Measurements from ENCODE around the gene TMEM150B.

The TMEM150B gene

GRCh38 chr19:55346725-55347441 lies 21.7 kb upstream of the TMEM150B start:
- Histone ChIP-seq H2BK120ac (ENCODE audit: low read depth, low read length) (no peak overlapping the region), H4K91ac (ENCODE audit: low read depth, low read length, poor library complexity) (no peak overlapping the region), H3K4me1 (ENCODE audit: control insufficient read depth in 2 of 2, insufficient read depth in 1 of 2, low read depth in 1 of 2, low read length in 2 of 2) (peaks cover 19 to 21% of the 10 kb centered on the region in 2 donors), H3K9ac (ENCODE audit: low read depth, low read length, poor library complexity) (peak overlapping the region; percentile 44), H3K79me1 (ENCODE audit: low read depth, low read length) (peaks cover 11% of the 10 kb centered on the region), H3K27ac (replicated peaks; ENCODE audit: low read length) (no peak overlapping the region), H3K4me3 (ENCODE audit: low read length in 2 of 2) (no peak overlapping the region), H3K18ac (ENCODE audit: low read length) (no peak overlapping the region), H2BK12ac (ENCODE audit: low read length) (no peak overlapping the region), H3K27me3 (ENCODE audit: control insufficient read depth in 3 of 3, insufficient read depth in 3 of 3, low read depth in 1 of 3, low read length in 3 of 3) (peaks cover 0 to 9% (median 5%) of the 10 kb centered on the region in 3 experiments), H3K36me3 (replicated peaks in 1 of 2; ENCODE audit: control insufficient read depth in 2 of 2, insufficient read depth in 2 of 2, low read length in 2 of 2) (peaks cover 26 to 55% of the 10 kb centered on the region in 2 donors), H3K4me2 (ENCODE audit: insufficient read depth, low read length, poor library complexity, severe bottlenecking) (no peak overlapping the region), H3K9me3 (replicated peaks in 1 of 2; ENCODE audit: control insufficient read depth in 2 of 2, insufficient read depth in 1 of 2, low read depth in 1 of 2, low read length in 2 of 2) (peaks cover 0 to 2% of the 10 kb centered on the region in 2 donors), H4K8ac (ENCODE audit: low read depth, low read length) (no peak overlapping the region), H3K14ac (ENCODE audit: low read length) (no peak overlapping the region), H2AK5ac (ENCODE audit: low read depth, low read length) (peak overlapping the region; percentile 28), H2BK15ac (ENCODE audit: low read length) (no peak overlapping the region), H2AFZ (ENCODE audit: low read length) (no peak overlapping the region), H3K23ac (ENCODE audit: low read depth, low read length, poor library complexity) (no peak overlapping the region), H3K4ac (ENCODE audit: low read length) (no peak overlapping the region), H2BK5ac (ENCODE audit: low read length) (no peak overlapping the region)
- no CpG with 5 or more reads among the region's 41 CpGs for WGBS, 2 donors (ENCODE audit: extremely low coverage in 2 of 2, insufficient read length in 2 of 2, insufficient replicate concordance in 1 of 2)
- DNase-seq (ENCODE audit: low spot score), result no peak

GRCh38 chr19:55345818-55346724 lies 20.9 kb upstream of the TMEM150B start:
- H3K36me3 ChIP-seq (replicated peaks in 1 of 2; ENCODE audit: control insufficient read depth in 2 of 2, insufficient read depth in 2 of 2, low read length in 2 of 2), result peaks cover 28 to 60% of the 10 kb centered on the region in 2 donors
- H3K9me3 ChIP-seq (replicated peaks in 1 of 2; ENCODE audit: control insufficient read depth in 2 of 2, insufficient read depth in 1 of 2, low read depth in 1 of 2, low read length in 2 of 2), result peaks cover 0 to 2% of the 10 kb centered on the region in 2 donors
- H3K23ac ChIP-seq (ENCODE audit: low read depth, low read length, poor library complexity), result peak overlapping the region; percentile 65
- H3K79me1 ChIP-seq (ENCODE audit: low read depth, low read length), result peaks cover 15% of the 10 kb centered on the region
- peaks cover 0 to 6% (median 0%) of the 10 kb centered on the region in 3 experiments for H3K27me3 ChIP-seq (ENCODE audit: control insufficient read depth in 3 of 3, insufficient read depth in 3 of 3, low read depth in 1 of 3, low read length in 3 of 3)
- no peak overlapping the region for H2BK15ac ChIP-seq (ENCODE audit: low read length)
- no peak overlapping the region for H2AK5ac ChIP-seq (ENCODE audit: low read depth, low read length)
- H2BK5ac ChIP-seq (ENCODE audit: low read length), result peak overlapping the region; percentile 29
- H3K4ac ChIP-seq (ENCODE audit: low read length), result no peak overlapping the region
- no peak overlapping the region for H3K4me3 ChIP-seq (ENCODE audit: low read length in 2 of 2)
- H3K14ac ChIP-seq (ENCODE audit: low read length), result no peak overlapping the region
- H3K4me1 ChIP-seq (ENCODE audit: control insufficient read depth in 2 of 2, insufficient read depth in 1 of 2, low read depth in 1 of 2, low read length in 2 of 2), result peaks cover 24 to 27% of the 10 kb centered on the region in 2 donors
- no CpG with 5 or more reads among the region's 43 CpGs for WGBS, 2 donors (ENCODE audit: extremely low coverage in 2 of 2, insufficient read length in 2 of 2, insufficient replicate concordance in 1 of 2)
- no peak overlapping the region for H3K9ac ChIP-seq (ENCODE audit: low read depth, low read length, poor library complexity)
- no peak overlapping the region for H3K27ac ChIP-seq (replicated peaks; ENCODE audit: low read length)
- H4K91ac ChIP-seq (ENCODE audit: low read depth, low read length, poor library complexity), result no peak overlapping the region
- no peak overlapping the region for H3K4me2 ChIP-seq (ENCODE audit: insufficient read depth, low read length, poor library complexity, severe bottlenecking)
- H2AFZ ChIP-seq (ENCODE audit: low read length), result no peak overlapping the region
- H3K18ac ChIP-seq (ENCODE audit: low read length), result peak overlapping the region; percentile 64
- H2BK12ac ChIP-seq (ENCODE audit: low read length), result peak overlapping the region; percentile 1
- no peak for DNase-seq (ENCODE audit: low spot score)
- H2BK120ac ChIP-seq (ENCODE audit: low read depth, low read length), result no peak overlapping the region
- H4K8ac ChIP-seq (ENCODE audit: low read depth, low read length), result no peak overlapping the region

- H2BK120ac ChIP-seq (ENCODE audit: low read depth, low read length), result no peak overlapping the region
- peak overlapping the region; percentile 1 for H2BK12ac ChIP-seq (ENCODE audit: low read length)
- no CpG with 5 or more reads among the region's 22 CpGs for WGBS, 2 donors (ENCODE audit: extremely low coverage in 2 of 2, insufficient read length in 2 of 2, insufficient replicate concordance in 1 of 2)
- peak overlapping the region; percentile 9 for H3K14ac ChIP-seq (ENCODE audit: low read length)
- peaks cover 0 to 2% (median 0%) of the 10 kb centered on the region in 3 experiments for H3K27me3 ChIP-seq (ENCODE audit: control insufficient read depth in 3 of 3, insufficient read depth in 3 of 3, low read depth in 1 of 3, low read length in 3 of 3)
- peak overlapping the region; percentile 65 for H3K23ac ChIP-seq (ENCODE audit: low read depth, low read length, poor library complexity)
- H3K9ac ChIP-seq (ENCODE audit: low read depth, low read length, poor library complexity), result peak overlapping the region; percentile 63
- no peak overlapping the region for H3K27ac ChIP-seq (replicated peaks; ENCODE audit: low read length)
- no peak for DNase-seq (ENCODE audit: low spot score)
- no peak overlapping the region for H2BK15ac ChIP-seq (ENCODE audit: low read length)
- H4K91ac ChIP-seq (ENCODE audit: low read depth, low read length, poor library complexity), result no peak overlapping the region
- peaks cover 15% of the 10 kb centered on the region for H3K79me1 ChIP-seq (ENCODE audit: low read depth, low read length)
- H3K18ac ChIP-seq (ENCODE audit: low read length), result peak overlapping the region; percentile 57
- H3K36me3 ChIP-seq (replicated peaks in 1 of 2; ENCODE audit: control insufficient read depth in 2 of 2, insufficient read depth in 2 of 2, low read length in 2 of 2), result peaks cover 28 to 60% of the 10 kb centered on the region in 2 donors
- no peak overlapping the region for H3K4me3 ChIP-seq (ENCODE audit: low read length in 2 of 2)
- H3K4ac ChIP-seq (ENCODE audit: low read length), result no peak overlapping the region
- no peak overlapping the region for H2AK5ac ChIP-seq (ENCODE audit: low read depth, low read length)
- no peak overlapping the region for H4K8ac ChIP-seq (ENCODE audit: low read depth, low read length)
- H3K4me2 ChIP-seq (ENCODE audit: insufficient read depth, low read length, poor library complexity, severe bottlenecking), result no peak overlapping the region
- peaks cover 0 to 2% of the 10 kb centered on the region in 2 donors for H3K9me3 ChIP-seq (replicated peaks in 1 of 2; ENCODE audit: control insufficient read depth in 2 of 2, insufficient read depth in 1 of 2, low read depth in 1 of 2, low read length in 2 of 2)
- no peak overlapping the region for H2AFZ ChIP-seq (ENCODE audit: low read length)
- H3K4me1 ChIP-seq (ENCODE audit: control insufficient read depth in 2 of 2, insufficient read depth in 1 of 2, low read depth in 1 of 2, low read length in 2 of 2), result peaks cover 24 to 26% of the 10 kb centered on the region in 2 donors
- peak overlapping the region; percentile 29 for H2BK5ac ChIP-seq (ENCODE audit: low read length)
Observed at GRCh38 chr19:55345101-55345817, 20.1 kb upstream of the TMEM150B start.
